Measurements from ENCODE around the gene CUTC.

Gene CUTC

GRCh38 chr10:99784727-99785441, 52.9 kb downstream of the CUTC start:
- DNase-seq: no peak

- DNase-seq: no peak
Measured at GRCh38 chr10:99785646-99786045, 53.6 kb downstream of the CUTC start.

GRCh38 chr10:99787311-99787710, 55.3 kb downstream of the CUTC start:
- DNase-seq: no peak

- no peak for DNase-seq
Measured at GRCh38 chr10:99787782-99788445, 55.9 kb downstream of the CUTC start.

GRCh38 chr10:99788598-99789256, 56.7 kb downstream of the CUTC start:
- DNase-seq: peak in 1 of 2 donors; percentile 18

- DNase-seq: no peak
Measured at GRCh38 chr10:99791831-99792230, 59.8 kb downstream of the CUTC start.

GRCh38 chr10:99793819-99794218, 61.8 kb downstream of the CUTC start:
- DNase-seq: no peak

- DNase-seq: no peak
Measured at GRCh38 chr10:99796928-99797327, 64.9 kb downstream of the CUTC start.

GRCh38 chr10:99798031-99798430, 66.0 kb downstream of the CUTC start:
- DNase-seq: no peak

GRCh38 chr10:99798920-99799319, 66.9 kb downstream of the CUTC start:
- no peak for DNase-seq

- no peak for DNase-seq
Measured at GRCh38 chr10:99799613-99800012, 67.6 kb downstream of the CUTC start.

- no peak for DNase-seq
Measured at GRCh38 chr10:99804471-99804870, 72.4 kb downstream of the CUTC start.

GRCh38 chr10:99805190-99805589, 73.2 kb downstream of the CUTC start:
- DNase-seq: no peak

All from hippocampal formation (tissue), 2 donors.